HL-60 (cell line): ENCODE results near the gene RPL10A.

Source experiments
- GABPA ChIP-seq: IDR thresholded peaks from 2 replicates; pipeline ENCODE4 v1.6.1; 2012; ENCODE audit warnings: low read depth
- POLR2AphosphoS5 ChIP-seq: IDR thresholded peaks from 2 replicates; pipeline ENCODE4 v1.6.1; 2012; ENCODE audit warnings: low read depth
- TF ChIP-seq, protein P1 (sequence below): IDR thresholded peaks from one replicate; pipeline ENCODE4 v1.5.1; 2011; ENCODE audit warnings: low read length, control low read depth, inconsistent platforms; ENCODE audit not compliant: insufficient read depth
- TF ChIP-seq, protein P2 (sequence below): IDR thresholded peaks from 2 replicates; pipeline ENCODE4 v1.6.1; 2012; ENCODE audit warnings: low read depth; ENCODE audit not compliant: insufficient replicate concordance

DNA sequence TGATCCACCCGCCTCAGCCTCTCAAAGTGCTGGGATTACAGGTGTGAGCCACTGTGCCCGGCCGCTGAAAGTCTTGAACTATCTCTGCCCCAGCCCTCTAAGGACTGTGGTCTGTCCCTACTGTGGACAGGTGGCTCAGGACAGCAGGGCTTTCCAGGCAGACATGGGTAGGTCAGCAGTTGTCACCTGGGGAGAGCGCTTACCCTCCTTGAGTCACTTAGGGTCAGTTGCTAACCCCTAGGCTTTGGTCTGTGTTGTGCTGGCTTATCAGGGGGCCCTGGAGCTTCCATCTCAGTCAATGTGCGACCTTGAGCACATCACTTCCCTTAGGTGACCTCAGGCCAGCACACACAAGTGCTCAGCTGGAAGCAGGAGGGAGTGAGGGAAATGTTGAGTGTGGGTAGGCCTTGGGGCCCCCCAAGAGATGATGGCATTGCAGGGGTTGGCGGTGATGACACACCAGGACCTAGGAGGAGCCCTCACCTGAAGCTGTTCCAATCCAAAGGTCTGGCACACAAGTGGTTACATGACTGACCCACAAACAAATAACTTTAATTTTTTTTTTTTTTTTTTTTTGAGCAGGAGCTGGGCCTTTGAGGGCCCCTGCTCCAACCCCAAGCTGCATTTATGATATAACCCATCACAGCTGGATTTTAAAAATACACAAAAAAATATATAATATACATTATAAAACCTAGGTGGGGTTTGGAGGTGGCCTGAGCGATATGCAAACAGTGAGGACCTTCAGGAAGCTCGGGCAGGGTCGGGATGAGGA lies 5.1 kb downstream of the RPL10A start:
- TF ChIP-seq, protein P1, sequence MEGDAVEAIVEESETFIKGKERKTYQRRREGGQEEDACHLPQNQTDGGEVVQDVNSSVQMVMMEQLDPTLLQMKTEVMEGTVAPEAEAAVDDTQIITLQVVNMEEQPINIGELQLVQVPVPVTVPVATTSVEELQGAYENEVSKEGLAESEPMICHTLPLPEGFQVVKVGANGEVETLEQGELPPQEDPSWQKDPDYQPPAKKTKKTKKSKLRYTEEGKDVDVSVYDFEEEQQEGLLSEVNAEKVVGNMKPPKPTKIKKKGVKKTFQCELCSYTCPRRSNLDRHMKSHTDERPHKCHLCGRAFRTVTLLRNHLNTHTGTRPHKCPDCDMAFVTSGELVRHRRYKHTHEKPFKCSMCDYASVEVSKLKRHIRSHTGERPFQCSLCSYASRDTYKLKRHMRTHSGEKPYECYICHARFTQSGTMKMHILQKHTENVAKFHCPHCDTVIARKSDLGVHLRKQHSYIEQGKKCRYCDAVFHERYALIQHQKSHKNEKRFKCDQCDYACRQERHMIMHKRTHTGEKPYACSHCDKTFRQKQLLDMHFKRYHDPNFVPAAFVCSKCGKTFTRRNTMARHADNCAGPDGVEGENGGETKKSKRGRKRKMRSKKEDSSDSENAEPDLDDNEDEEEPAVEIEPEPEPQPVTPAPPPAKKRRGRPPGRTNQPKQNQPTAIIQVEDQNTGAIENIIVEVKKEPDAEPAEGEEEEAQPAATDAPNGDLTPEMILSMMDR: no peak
- TF ChIP-seq, protein P2, sequence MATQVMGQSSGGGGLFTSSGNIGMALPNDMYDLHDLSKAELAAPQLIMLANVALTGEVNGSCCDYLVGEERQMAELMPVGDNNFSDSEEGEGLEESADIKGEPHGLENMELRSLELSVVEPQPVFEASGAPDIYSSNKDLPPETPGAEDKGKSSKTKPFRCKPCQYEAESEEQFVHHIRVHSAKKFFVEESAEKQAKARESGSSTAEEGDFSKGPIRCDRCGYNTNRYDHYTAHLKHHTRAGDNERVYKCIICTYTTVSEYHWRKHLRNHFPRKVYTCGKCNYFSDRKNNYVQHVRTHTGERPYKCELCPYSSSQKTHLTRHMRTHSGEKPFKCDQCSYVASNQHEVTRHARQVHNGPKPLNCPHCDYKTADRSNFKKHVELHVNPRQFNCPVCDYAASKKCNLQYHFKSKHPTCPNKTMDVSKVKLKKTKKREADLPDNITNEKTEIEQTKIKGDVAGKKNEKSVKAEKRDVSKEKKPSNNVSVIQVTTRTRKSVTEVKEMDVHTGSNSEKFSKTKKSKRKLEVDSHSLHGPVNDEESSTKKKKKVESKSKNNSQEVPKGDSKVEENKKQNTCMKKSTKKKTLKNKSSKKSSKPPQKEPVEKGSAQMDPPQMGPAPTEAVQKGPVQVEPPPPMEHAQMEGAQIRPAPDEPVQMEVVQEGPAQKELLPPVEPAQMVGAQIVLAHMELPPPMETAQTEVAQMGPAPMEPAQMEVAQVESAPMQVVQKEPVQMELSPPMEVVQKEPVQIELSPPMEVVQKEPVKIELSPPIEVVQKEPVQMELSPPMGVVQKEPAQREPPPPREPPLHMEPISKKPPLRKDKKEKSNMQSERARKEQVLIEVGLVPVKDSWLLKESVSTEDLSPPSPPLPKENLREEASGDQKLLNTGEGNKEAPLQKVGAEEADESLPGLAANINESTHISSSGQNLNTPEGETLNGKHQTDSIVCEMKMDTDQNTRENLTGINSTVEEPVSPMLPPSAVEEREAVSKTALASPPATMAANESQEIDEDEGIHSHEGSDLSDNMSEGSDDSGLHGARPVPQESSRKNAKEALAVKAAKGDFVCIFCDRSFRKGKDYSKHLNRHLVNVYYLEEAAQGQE: no peak
- TF ChIP-seq GABPA (no peak), POLR2AphosphoS5 (0 out of 2 replicates have a peak, but pooled peaks have one; percentile 26)
